OCI-LY7 (cell line): ENCODE measurements around the gene IQCK.

Source experiments
- CTCF ChIP-seq: fragments of 200-600 bp; sonication (generic); conservative IDR thresholded peaks from 2 replicates; pipeline ENCODE4 v1.5.1; 2014; ENCODE audit warnings: mild to moderate bottlenecking, antibody characterized with exemption, low read length, moderate library complexity, mixed read lengths
- EZH2phosphoT487 ChIP-seq: fragments of 200-600 bp; sonication (generic); IDR thresholded peaks from 2 replicates; pipeline ENCODE4 v1.6.1; 2018; ENCODE audit warnings: low read depth, borderline replicate concordance, mild to moderate bottlenecking, mixed run types, antibody characterized with exemption, low read length, moderate library complexity, mixed read lengths

- TF ChIP-seq CTCF (no peak), EZH2phosphoT487 (no peak)
Measured at GRCh38 chr16:19685176-19685575, 32.9 kb upstream of the IQCK start.
